MCF 10A (cell line): ENCODE measurements around the gene TXNDC15. TPM values are rescaled to one million over a fixed set of nuclear protein-coding genes. Genes with fewer than 3 reads are reported as not detected.

Experiments
- BruUV-seq: library from RNA; stranded (reverse); fragments of 400-500 nt; replicated peaks from 2 replicates; lab custom pipeline; 2021; lab: Mats Ljungman, UMichigan
- CTCF ChIA-PET: fragments of 300-600 bp; sonication (Branson Sonifier 250); formaldehyde crosslinking; extraction: SDS; loops from one replicate; lab custom pipeline; 2021; ENCODE audit warnings: antibody characterized with exemption, inconsistent platforms; lab: Yijun Ruan, JAX
- POLR2A ChIA-PET: fragments of 300-600, 350-650 bp; sonication (Branson Sonifier 250); formaldehyde crosslinking; extraction: SDS; loops from one replicate; lab custom pipeline; 2020; ENCODE audit warnings: antibody characterized with exemption, inconsistent platforms; lab: Yijun Ruan, JAX
- DNase-seq: peaks from one replicate; pipeline ENCODE4 v3.0.0-alpha.2; 2018; ENCODE audit not compliant: unreplicated experiment
- H3K27ac Mint-ChIP-seq: one replicate; pipeline ENCODE4 v1.8.0; 2022; ENCODE audit warnings: mild to moderate bottlenecking, low read depth, mixed read lengths; ENCODE audit not compliant: unreplicated experiment
- H3K27me3 Mint-ChIP-seq: one replicate; pipeline ENCODE4 v1.8.0; 2022; ENCODE audit warnings: mixed read lengths; ENCODE audit not compliant: insufficient read depth, unreplicated experiment
- H3K36me3 Mint-ChIP-seq: one replicate; pipeline ENCODE4 v1.8.0; 2022; ENCODE audit warnings: mild to moderate bottlenecking, moderate library complexity, mixed read lengths; ENCODE audit not compliant: insufficient read depth, unreplicated experiment
- H3K4me1 Mint-ChIP-seq: one replicate; pipeline ENCODE4 v1.8.0; 2022; ENCODE audit warnings: mixed read lengths; ENCODE audit not compliant: insufficient read depth, unreplicated experiment
- H3K4me3 Mint-ChIP-seq: one replicate; pipeline ENCODE4 v1.8.0; 2022; ENCODE audit warnings: mild to moderate bottlenecking, moderate library complexity, mixed read lengths; ENCODE audit not compliant: unreplicated experiment
- H3K9me3 Mint-ChIP-seq: one replicate; pipeline ENCODE4 v1.8.0; 2022; ENCODE audit warnings: mixed read lengths; ENCODE audit not compliant: unreplicated experiment
- intact Hi-C: fragments of 100-400 bp; cut with micrococcal nuclease; formaldehyde crosslinking; loops from 2 replicates; pipeline ENCODE4 v1.14.1; 2022
- total RNA-seq: library from RNA; stranded (reverse); gene quantifications from 2 replicates; pipeline ENCODE4 v1.2.3, GENCODE V29; 2022
- TF ChIP-seq, protein P1 (sequence below): fragments of 200-600 bp; IDR thresholded peaks from one replicate; pipeline ENCODE4 v1.8.0; 2022; ENCODE audit warnings: antibody characterized with exemption, mild to moderate bottlenecking; ENCODE audit not compliant: unreplicated experiment

Gene TXNDC15
- total RNA-seq, 1 experiment from 2014 or later, result 57.0 TPM

DNA sequence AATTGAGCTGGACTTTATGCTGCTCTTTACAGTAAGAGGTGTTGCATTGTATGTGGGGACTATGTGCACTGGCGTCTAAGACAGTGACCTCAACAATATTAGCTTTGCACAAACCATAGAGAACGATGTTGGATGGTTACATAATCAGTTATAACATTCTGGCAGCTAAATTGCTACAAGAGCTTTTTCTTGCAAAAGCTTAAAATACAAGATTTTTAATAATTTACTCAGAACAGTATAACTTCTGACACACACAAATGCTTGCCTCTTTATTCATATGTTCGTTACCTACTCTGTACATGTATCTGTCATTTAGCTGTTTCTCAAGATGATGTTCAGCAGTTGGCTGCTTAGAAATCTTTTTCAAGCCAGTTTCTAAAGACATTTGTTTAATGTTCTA, 16.8 kb upstream of the TXNDC15 start:
- Mint-ChIP-seq H3K4me3 (no peak overlapping the region), H3K36me3 (peaks cover 85% of the 10 kb centered on the region), H3K27me3 (no peaks in the 10 kb centered on the region), H3K27ac (no peak overlapping the region), H3K4me1 (peaks cover 6% of the 10 kb centered on the region), H3K9me3 (no peaks in the 10 kb centered on the region)
- POLR2A ChIA-PET, result interaction anchor here (0.9 to 1.2 kb wide), 3 partner anchors 9 to 17 kb away, joined by 3 read pairs; partner anchors contain the start of gene TXNDC15
- no TSS peak for BruUV-seq
- TF ChIP-seq, protein P1, sequence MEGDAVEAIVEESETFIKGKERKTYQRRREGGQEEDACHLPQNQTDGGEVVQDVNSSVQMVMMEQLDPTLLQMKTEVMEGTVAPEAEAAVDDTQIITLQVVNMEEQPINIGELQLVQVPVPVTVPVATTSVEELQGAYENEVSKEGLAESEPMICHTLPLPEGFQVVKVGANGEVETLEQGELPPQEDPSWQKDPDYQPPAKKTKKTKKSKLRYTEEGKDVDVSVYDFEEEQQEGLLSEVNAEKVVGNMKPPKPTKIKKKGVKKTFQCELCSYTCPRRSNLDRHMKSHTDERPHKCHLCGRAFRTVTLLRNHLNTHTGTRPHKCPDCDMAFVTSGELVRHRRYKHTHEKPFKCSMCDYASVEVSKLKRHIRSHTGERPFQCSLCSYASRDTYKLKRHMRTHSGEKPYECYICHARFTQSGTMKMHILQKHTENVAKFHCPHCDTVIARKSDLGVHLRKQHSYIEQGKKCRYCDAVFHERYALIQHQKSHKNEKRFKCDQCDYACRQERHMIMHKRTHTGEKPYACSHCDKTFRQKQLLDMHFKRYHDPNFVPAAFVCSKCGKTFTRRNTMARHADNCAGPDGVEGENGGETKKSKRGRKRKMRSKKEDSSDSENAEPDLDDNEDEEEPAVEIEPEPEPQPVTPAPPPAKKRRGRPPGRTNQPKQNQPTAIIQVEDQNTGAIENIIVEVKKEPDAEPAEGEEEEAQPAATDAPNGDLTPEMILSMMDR, result no peak
- CTCF ChIA-PET, result interaction anchor here (0.6 kb wide), 1 partner anchor 91 kb away, joined by 3 read pairs; no protein-coding TSS in a partner anchor
- intact Hi-C loops, result no loop called here
- DNase-seq, result no peak

DNA sequence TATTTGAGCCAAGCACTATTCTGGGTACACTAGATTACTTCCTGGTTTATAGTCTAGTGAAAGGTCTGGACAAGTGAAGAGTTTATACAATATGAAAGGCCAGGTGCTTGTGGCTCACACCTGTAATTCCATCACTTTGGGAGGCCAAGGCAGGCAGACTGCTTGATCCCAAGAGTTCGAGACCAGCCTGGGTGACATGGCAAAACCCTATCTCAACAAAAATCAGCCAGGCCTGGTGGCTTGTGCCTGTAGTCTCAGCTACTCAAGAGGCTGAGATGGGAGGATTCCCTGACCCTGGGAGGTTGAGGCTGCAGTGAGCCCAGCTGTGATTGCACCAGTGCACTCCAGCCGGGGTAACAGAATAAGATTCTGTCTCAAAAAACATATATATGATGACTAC, 9.5 kb upstream of the TXNDC15 start:
- ChIA-PET POLR2A (interaction anchor here (1.4 to 2.0 kb wide), 4 partner anchors 9 to 19 kb away, joined by 3 to 11 read pairs (median 5); partner anchors contain the start of genes C5orf24 and TXNDC15), CTCF (interaction anchor here (1.1 to 3.4 kb wide), 4 partner anchors 9 to 13 kb away, joined by 5 to 13 read pairs (median 8); no protein-coding TSS in a partner anchor)
- TF ChIP-seq, protein P1, result no peak
- Mint-ChIP-seq H3K9me3 (no peaks in the 10 kb centered on the region), H3K4me1 (no peaks in the 10 kb centered on the region), H3K27ac (no peak overlapping the region), H3K36me3 (peaks cover 43% of the 10 kb centered on the region), H3K4me3 (no peak overlapping the region), H3K27me3 (no peaks in the 10 kb centered on the region)
- no peak for DNase-seq
- BruUV-seq, result no TSS peak
- intact Hi-C loops, result no loop called here

DNA sequence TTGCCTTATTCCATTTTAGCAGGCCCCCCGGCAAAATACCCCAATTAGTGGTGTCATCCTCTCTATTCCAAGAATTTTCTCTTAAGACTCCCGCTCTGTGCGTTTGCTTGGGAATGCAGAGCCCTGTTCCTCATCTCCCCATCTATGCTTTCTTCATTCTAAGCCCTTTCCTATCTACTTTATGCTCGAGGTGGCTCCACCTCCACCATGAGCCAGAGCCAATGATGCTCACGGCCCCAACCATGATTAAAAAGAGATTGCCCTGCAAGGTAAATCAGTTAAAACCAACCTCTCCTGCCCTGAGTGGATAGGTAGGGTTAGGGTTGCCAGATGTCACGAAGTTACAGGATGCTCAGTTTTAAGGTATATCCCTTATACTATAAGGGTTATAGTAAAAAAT, 677 bp upstream of the TXNDC15 start:
- TF ChIP-seq, protein P1, result no peak
- Mint-ChIP-seq H3K36me3 (peaks cover 21% of the 10 kb centered on the region), H3K4me1 (peaks cover 27% of the 10 kb centered on the region), H3K27ac (no peak overlapping the region), H3K4me3 (peak overlapping the region; percentile 98), H3K9me3 (no peaks in the 10 kb centered on the region), H3K27me3 (no peaks in the 10 kb centered on the region)
- intact Hi-C loops, result no loop called here
- BruUV-seq, result TSS peak; percentile 64
- POLR2A ChIA-PET, result interaction anchor here (0.7 to 2.9 kb wide), 17 partner anchors 9 to 1980 kb away, joined by 3 to 32 read pairs (median 4); partner anchors contain the start of genes C5orf24, PCBD2 and SKP1
- DNase-seq, result peak; percentile 8
- CTCF ChIA-PET, result interaction anchor here (0.7 to 1.9 kb wide), 6 partner anchors 19 to 320 kb away, joined by 3 to 7 read pairs (median 4); partner anchors contain the start of gene PCBD2

DNA sequence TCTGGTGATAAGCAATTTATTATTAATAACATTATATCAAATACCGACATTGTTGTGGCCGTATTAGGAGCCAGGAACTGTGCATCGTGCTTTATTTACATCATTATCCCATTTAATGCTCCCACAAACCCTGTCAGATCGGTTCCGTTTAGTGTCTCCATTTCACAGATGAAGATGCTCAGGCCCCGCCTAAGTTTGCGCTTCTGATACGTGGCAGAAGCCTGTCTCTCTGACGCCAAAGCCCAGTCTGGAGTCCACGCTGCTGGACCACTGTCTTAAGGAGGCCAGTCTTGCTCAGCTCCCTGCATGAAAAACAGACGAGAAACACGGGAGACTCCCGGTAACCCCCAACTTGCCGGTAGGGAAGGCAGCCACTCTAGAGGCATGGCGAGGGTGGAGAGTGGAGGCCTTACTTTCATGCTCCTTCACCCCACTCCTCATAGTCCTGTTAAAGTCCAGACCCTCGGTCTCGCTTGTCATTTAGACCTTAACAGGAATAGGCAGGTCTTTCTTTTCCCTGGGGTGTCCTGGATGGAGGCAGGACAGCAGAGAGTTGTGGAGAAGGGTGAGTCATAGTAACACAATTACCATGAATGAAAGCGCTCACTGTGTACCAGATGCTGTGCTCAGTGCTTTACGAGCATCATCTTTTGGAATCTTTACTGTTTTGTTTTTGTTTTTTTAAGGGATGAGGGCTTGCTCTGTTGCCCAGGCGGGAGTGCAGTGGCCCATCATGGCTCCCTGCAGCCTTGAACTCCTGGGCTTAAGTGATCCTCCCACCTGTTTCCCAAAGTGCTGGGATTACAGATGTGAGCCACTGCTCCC, 872 bp downstream of the TXNDC15 start:
- peak overlapping the region; percentile 97 for H3K27ac Mint-ChIP-seq
- BruUV-seq, result TSS peak; percentile 44
- TF ChIP-seq, protein P1, result no peak
- POLR2A ChIA-PET, result interaction anchor here (0.5 to 2.9 kb wide), 8 partner anchors 8 to 30 kb away, joined by 3 to 32 read pairs (median 16); partner anchors contain the start of genes C5orf24 and PCBD2
- no peaks in the 10 kb centered on the region for H3K27me3 Mint-ChIP-seq
- no peaks in the 10 kb centered on the region for H3K9me3 Mint-ChIP-seq
- peaks cover 21% of the 10 kb centered on the region for H3K36me3 Mint-ChIP-seq
- intact Hi-C loops, result loop anchor here (1.0 kb wide), 1 partner anchor 29 kb away; no protein-coding TSS in a partner anchor
- CTCF ChIA-PET, result interaction anchor here (0.7 to 1.9 kb wide), 3 partner anchors 26 to 30 kb away, joined by 3 to 5 read pairs (median 3); partner anchors contain the start of gene PCBD2
- DNase-seq, result peak; percentile 79
- H3K4me1 Mint-ChIP-seq, result peaks cover 28% of the 10 kb centered on the region
- H3K4me3 Mint-ChIP-seq, result peak overlapping the region; percentile 98
